ENCODE measurements around the gene HTR4. TPM values are rescaled to one million over a fixed set of nuclear protein-coding genes. Genes with fewer than 3 reads are reported as not detected.

Gene HTR4
- total RNA-seq, 1 experiment from 2014 or later = not detected

DNA sequence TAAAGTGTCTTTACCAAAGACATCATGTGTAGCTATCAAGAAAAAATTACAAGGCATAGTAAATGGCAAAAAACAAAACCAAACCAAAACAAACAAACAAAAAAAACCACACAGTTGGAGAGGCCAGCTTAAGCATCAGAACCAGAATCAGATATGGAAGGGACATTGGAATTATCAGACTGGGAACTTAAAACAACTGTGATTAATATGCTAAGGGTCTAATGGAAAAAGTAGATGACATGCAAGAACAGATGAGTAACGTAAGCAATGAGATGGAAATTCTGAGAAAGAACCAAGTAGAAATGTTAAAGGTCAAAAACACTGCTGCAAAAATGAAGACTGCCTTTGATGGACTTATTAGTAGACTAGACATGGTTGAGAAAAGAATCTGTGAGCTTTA, 194.7 kb downstream of the HTR4 start:
- BruUV-seq (replicated peaks) = no TSS peak
- POLR2A ChIA-PET (ENCODE audit: low non-redundant PET) = no interaction called here
- TF ChIP-seq CTCF (conservative IDR thresholded peaks at IDR 0.05; ENCODE audit: low read depth, low read length) = no peak
- TF ChIP-seq EZH2 (IDR thresholded peaks at IDR 0.05; ENCODE audit: borderline replicate concordance, low read depth, low read length, poor library complexity, severe bottlenecking) = no peak

GRCh38 chr5:148458036-148458888, 196.1 kb downstream of the HTR4 start:
- ChIA-PET CTCF (interaction anchor here (1.0 kb wide), 1 partner anchor 273 kb away, joined by 3 read pairs; no protein-coding TSS in a partner anchor), POLR2A (ENCODE audit: low non-redundant PET) (no interaction called here)
- TF ChIP-seq EZH2 (IDR thresholded peaks at IDR 0.05; ENCODE audit: borderline replicate concordance, low read depth, low read length, poor library complexity, severe bottlenecking) = no peak
- no peak for TF ChIP-seq CTCF (conservative IDR thresholded peaks at IDR 0.05; ENCODE audit: low read depth, low read length)
- Histone ChIP-seq H3K27ac (ENCODE audit: low read depth, low read length, poor library complexity, severe bottlenecking) (no peak overlapping the region), H3K9me3 (ENCODE audit: low read depth, low read length, poor library complexity, severe bottlenecking) (no peaks in the 10 kb centered on the region), H3K4me3 (ENCODE audit: low read depth, low read length, poor library complexity, severe bottlenecking) (no peak overlapping the region), H3K36me3 (ENCODE audit: insufficient read depth, low read length, poor library complexity, severe bottlenecking) (no peaks in the 10 kb centered on the region), H3K4me1 (ENCODE audit: insufficient read depth, low read length, poor library complexity, severe bottlenecking) (no peaks in the 10 kb centered on the region), H3K27me3 (replicated peaks; ENCODE audit: insufficient read depth, low read depth, low read length, poor library complexity) (peaks cover 43% of the 10 kb centered on the region)
- no TSS peak for BruUV-seq (replicated peaks)
- intact Hi-C loops (cut with micrococcal nuclease; ENCODE audit: unreplicated experiment) = no loop called here
- no peak for DNase-seq (ENCODE audit: low spot score)

More for the DNA sequence above, 194.7 kb downstream of the HTR4 start:
- H3K27ac ChIP-seq (ENCODE audit: low read depth, low read length, poor library complexity, severe bottlenecking) = no peak overlapping the region
- peaks cover 57% of the 10 kb centered on the region for H3K27me3 ChIP-seq (replicated peaks; ENCODE audit: insufficient read depth, low read depth, low read length, poor library complexity)
- no peaks in the 10 kb centered on the region for H3K4me1 ChIP-seq (ENCODE audit: insufficient read depth, low read length, poor library complexity, severe bottlenecking)
- no peak for DNase-seq (ENCODE audit: low spot score)
- no peaks in the 10 kb centered on the region for H3K9me3 ChIP-seq (ENCODE audit: low read depth, low read length, poor library complexity, severe bottlenecking)
- intact Hi-C loops (cut with micrococcal nuclease; ENCODE audit: unreplicated experiment) = no loop called here
- CTCF ChIA-PET = interaction anchor here (0.6 kb wide), 1 partner anchor 272 kb away, joined by 5 read pairs; no protein-coding TSS in a partner anchor
- no peak overlapping the region for H3K4me3 ChIP-seq (ENCODE audit: low read depth, low read length, poor library complexity, severe bottlenecking)
- no peaks in the 10 kb centered on the region for H3K36me3 ChIP-seq (ENCODE audit: insufficient read depth, low read length, poor library complexity, severe bottlenecking)

- BruUV-seq (replicated peaks) = no TSS peak
Measured at GRCh38 chr5:148457183-148457620, 197.1 kb downstream of the HTR4 start.

More at GRCh38 chr5:148457183-148457620, 197.1 kb downstream of the HTR4 start:
- H3K27me3 ChIP-seq (replicated peaks; ENCODE audit: insufficient read depth, low read depth, low read length, poor library complexity) = peaks cover 34% of the 10 kb centered on the region
- H3K27ac ChIP-seq (ENCODE audit: low read depth, low read length, poor library complexity, severe bottlenecking) = no peak overlapping the region
- no peak overlapping the region for H3K4me3 ChIP-seq (ENCODE audit: low read depth, low read length, poor library complexity, severe bottlenecking)
- no peaks in the 10 kb centered on the region for H3K36me3 ChIP-seq (ENCODE audit: insufficient read depth, low read length, poor library complexity, severe bottlenecking)
- no peaks in the 10 kb centered on the region for H3K9me3 ChIP-seq (ENCODE audit: low read depth, low read length, poor library complexity, severe bottlenecking)
- ChIA-PET CTCF (no interaction called here), POLR2A (ENCODE audit: low non-redundant PET) (no interaction called here)
- peak; percentile 39 for DNase-seq (ENCODE audit: low spot score)
- TF ChIP-seq EZH2 (IDR thresholded peaks at IDR 0.05; ENCODE audit: borderline replicate concordance, low read depth, low read length, poor library complexity, severe bottlenecking) (no peak), CTCF (conservative IDR thresholded peaks at IDR 0.05; ENCODE audit: low read depth, low read length) (peak; percentile 60)
- intact Hi-C loops (cut with micrococcal nuclease; ENCODE audit: unreplicated experiment) = no loop called here
- no peaks in the 10 kb centered on the region for H3K4me1 ChIP-seq (ENCODE audit: insufficient read depth, low read length, poor library complexity, severe bottlenecking)
